ENCODE measurements around the gene PFKP.

PFKP gene

DNA sequence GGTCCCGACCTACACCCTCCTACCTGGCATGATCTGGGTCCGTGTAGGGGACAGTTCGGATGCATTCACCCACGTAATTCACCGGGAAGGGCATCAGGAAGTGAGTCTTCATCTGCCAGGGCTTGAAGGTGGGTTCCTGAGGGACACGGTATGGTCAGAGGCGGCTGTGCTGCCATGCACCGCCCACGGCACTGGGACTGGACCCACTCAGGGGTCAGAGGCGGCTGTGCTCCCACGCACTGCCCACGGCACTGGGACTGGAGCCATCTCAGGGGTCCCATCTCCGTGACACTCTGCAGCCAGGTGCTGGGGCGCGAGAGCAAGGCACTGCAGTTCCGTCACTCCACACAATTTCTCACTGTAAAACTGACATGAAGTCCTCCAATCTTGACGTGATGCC is 76.0 kb downstream of the PFKP start:
- no peak overlapping the region for H3K27ac ChIP-seq
- H3K36me3 ChIP-seq (ENCODE audit: control insufficient read depth, insufficient read depth, low read length), result peaks cover 2% of the 10 kb centered on the region
- H3K4me1 ChIP-seq, result no peaks in the 10 kb centered on the region
- H3K9ac ChIP-seq, result no peak overlapping the region
- no peaks in the 10 kb centered on the region for H3K79me2 ChIP-seq
- TF ChIP-seq, protein P1, sequence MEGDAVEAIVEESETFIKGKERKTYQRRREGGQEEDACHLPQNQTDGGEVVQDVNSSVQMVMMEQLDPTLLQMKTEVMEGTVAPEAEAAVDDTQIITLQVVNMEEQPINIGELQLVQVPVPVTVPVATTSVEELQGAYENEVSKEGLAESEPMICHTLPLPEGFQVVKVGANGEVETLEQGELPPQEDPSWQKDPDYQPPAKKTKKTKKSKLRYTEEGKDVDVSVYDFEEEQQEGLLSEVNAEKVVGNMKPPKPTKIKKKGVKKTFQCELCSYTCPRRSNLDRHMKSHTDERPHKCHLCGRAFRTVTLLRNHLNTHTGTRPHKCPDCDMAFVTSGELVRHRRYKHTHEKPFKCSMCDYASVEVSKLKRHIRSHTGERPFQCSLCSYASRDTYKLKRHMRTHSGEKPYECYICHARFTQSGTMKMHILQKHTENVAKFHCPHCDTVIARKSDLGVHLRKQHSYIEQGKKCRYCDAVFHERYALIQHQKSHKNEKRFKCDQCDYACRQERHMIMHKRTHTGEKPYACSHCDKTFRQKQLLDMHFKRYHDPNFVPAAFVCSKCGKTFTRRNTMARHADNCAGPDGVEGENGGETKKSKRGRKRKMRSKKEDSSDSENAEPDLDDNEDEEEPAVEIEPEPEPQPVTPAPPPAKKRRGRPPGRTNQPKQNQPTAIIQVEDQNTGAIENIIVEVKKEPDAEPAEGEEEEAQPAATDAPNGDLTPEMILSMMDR (IDR thresholded peaks at IDR 0.05), result no peak
- no peak overlapping the region for H3K4me2 ChIP-seq (ENCODE audit: low read length)
- no peak overlapping the region for H2AFZ ChIP-seq
- H3K4me3 ChIP-seq (ENCODE audit: low read depth, low read length), result no peak overlapping the region
- no peaks in the 10 kb centered on the region for H3K9me3 ChIP-seq (ENCODE audit: control insufficient read depth, low read length)
- no peaks in the 10 kb centered on the region for H3K27me3 ChIP-seq (ENCODE audit: control insufficient read depth, insufficient read depth, low read length)

DNA sequence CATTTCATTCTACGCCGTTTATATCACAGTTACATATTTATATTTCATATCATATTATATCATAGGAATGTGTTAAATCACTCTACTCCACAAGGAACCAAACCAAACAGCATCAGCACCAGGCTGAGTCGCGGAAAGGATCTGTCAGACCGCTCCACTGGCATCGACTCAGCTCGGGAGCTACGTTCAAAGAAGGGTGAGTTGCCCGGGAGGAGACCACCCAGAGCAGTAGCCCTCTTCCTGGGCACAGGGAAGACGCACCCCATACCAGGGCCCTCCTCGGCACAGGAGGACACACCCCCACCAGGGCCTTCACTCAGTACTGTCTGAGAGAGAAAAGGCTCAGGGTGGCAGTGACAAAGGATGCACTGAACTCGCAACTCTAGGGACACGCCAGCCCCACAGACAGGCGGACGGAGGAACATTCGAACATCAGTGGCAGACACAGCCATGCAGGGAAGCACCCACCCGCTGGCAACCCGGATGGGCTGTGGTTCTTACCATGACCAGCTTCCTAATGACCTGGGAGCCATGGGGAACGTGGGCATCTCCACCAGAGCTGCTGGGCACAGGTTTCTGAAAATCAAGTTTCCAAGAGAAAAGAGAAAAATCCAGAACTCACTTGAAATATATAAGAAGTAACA is 76.6 kb downstream of the PFKP start:
- Histone ChIP-seq H3K4me3 (ENCODE audit: low read depth, low read length) (no peak overlapping the region), H3K9me3 (ENCODE audit: control insufficient read depth, low read length) (no peaks in the 10 kb centered on the region), H3K27me3 (ENCODE audit: control insufficient read depth, insufficient read depth, low read length) (no peaks in the 10 kb centered on the region), H3K79me2 (no peaks in the 10 kb centered on the region), H3K36me3 (ENCODE audit: control insufficient read depth, insufficient read depth, low read length) (peaks cover 3% of the 10 kb centered on the region), H3K9ac (no peak overlapping the region), H3K4me1 (no peaks in the 10 kb centered on the region), H2AFZ (no peak overlapping the region), H3K4me2 (ENCODE audit: low read length) (no peak overlapping the region), H3K27ac (no peak overlapping the region)
- TF ChIP-seq, protein P1 (IDR thresholded peaks at IDR 0.05), result no peak

DNA sequence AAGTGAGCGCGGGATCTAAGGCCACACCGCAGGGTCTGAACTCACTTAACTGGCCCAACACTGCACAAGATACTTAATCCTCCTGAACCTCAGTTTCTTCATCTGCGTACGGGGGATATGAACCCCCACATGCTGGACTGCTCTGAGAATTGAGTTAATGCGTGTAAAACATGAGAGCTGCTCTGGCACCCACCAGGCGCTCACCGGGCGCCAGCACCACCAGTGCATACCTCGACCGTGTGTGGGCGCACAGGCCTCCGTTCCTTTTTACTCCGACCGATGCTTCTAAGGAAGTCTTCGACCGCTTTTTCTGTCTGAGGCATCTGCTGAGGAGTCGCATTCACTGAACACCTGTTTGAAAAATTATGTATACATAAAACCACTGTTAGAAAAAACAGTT is 78.0 kb downstream of the PFKP start:
- Histone ChIP-seq H3K9ac (no peak overlapping the region), H3K79me2 (no peaks in the 10 kb centered on the region), H3K4me1 (no peaks in the 10 kb centered on the region), H3K36me3 (ENCODE audit: control insufficient read depth, insufficient read depth, low read length) (peaks cover 3% of the 10 kb centered on the region), H3K27me3 (ENCODE audit: control insufficient read depth, insufficient read depth, low read length) (no peaks in the 10 kb centered on the region), H3K27ac (no peak overlapping the region), H3K4me2 (ENCODE audit: low read length) (no peak overlapping the region), H3K4me3 (ENCODE audit: low read depth, low read length) (no peak overlapping the region), H3K9me3 (ENCODE audit: control insufficient read depth, low read length) (no peaks in the 10 kb centered on the region), H2AFZ (no peak overlapping the region)
- TF ChIP-seq, protein P1 (IDR thresholded peaks at IDR 0.05), result no peak

DNA sequence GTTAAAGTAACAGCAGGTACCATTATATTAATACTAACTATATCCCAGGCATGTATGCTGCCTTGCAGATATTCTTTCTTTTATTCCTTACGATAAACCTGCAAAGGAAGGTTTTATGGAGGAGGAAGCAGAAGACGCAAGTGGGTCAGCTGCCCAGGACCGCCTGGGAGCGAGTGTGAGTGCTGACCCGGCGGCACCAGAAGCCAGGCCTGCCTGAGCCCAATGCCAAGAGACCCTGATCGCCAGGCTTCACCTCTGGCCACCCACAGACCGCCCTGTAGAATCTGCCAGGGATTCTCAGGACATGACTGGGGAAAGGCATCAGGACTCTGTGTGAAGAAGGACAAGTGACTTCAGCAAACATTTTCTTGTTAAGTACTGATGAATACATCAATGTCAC is 78.9 kb downstream of the PFKP start:
- H3K9me3 ChIP-seq (ENCODE audit: control insufficient read depth, low read length), result no peaks in the 10 kb centered on the region
- no peak overlapping the region for H3K27ac ChIP-seq
- no peaks in the 10 kb centered on the region for H3K79me2 ChIP-seq
- H3K9ac ChIP-seq, result no peak overlapping the region
- H3K27me3 ChIP-seq (ENCODE audit: control insufficient read depth, insufficient read depth, low read length), result no peaks in the 10 kb centered on the region
- H3K4me2 ChIP-seq (ENCODE audit: low read length), result no peak overlapping the region
- H3K4me1 ChIP-seq, result no peaks in the 10 kb centered on the region
- no peak overlapping the region for H3K4me3 ChIP-seq (ENCODE audit: low read depth, low read length)
- TF ChIP-seq, protein P1 (IDR thresholded peaks at IDR 0.05), result no peak
- no peak overlapping the region for H2AFZ ChIP-seq
- peaks cover 3% of the 10 kb centered on the region for H3K36me3 ChIP-seq (ENCODE audit: control insufficient read depth, insufficient read depth, low read length)

DNA sequence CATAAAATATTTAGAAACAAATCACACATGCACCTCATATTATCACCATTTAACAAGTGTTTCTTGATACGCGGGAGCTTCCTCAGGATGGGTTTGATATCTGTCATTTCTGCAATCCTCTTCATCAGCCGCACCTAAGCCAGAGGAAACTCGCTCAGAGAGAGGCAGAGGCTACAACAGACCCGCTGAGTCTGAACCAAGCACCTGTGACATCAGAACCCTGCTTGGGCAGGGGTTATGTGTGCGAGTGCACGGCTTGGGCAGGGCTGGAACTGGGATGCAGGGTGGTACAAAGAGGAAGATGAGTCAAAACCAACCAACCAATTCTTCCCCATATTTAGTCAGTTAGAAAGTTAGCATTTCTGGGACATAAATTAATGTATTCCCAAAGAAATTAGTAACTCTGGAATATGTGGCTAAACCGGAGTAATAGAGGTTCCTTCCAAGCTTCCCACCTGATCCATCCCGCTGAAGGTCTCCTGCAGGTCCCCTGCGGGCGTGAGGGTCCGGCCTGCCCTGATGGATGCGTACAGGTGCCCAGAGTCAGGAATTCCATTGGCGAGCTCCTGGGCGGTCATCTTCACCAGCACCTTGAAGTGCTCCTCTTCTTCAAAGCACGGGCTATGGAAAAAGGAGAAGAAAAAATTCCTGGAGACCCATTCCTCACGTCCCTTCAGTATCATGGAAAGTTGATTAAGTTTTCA is 79.9 kb downstream of the PFKP start:
- H3K4me1 ChIP-seq, result no peaks in the 10 kb centered on the region
- no peak overlapping the region for H3K4me2 ChIP-seq (ENCODE audit: low read length)
- no peaks in the 10 kb centered on the region for H3K9me3 ChIP-seq (ENCODE audit: control insufficient read depth, low read length)
- no peak overlapping the region for H2AFZ ChIP-seq
- no peak overlapping the region for H3K27ac ChIP-seq
- peaks cover 3% of the 10 kb centered on the region for H3K36me3 ChIP-seq (ENCODE audit: control insufficient read depth, insufficient read depth, low read length)
- H3K9ac ChIP-seq, result no peak overlapping the region
- H3K79me2 ChIP-seq, result no peaks in the 10 kb centered on the region
- no peaks in the 10 kb centered on the region for H3K27me3 ChIP-seq (ENCODE audit: control insufficient read depth, insufficient read depth, low read length)
- TF ChIP-seq, protein P1 (IDR thresholded peaks at IDR 0.05), result no peak
- no peak overlapping the region for H3K4me3 ChIP-seq (ENCODE audit: low read depth, low read length)
